PFSK-1 (cell line): Measurements from ENCODE around the gene ETV5.

Experiments
- POLR2AphosphoS5 ChIP-seq: IDR thresholded peaks from 2 replicates; pipeline ENCODE4 v1.6.1; 2012; ENCODE audit warnings: low read depth, mild to moderate bottlenecking, control low read depth, low read length, moderate library complexity
- REST ChIP-seq, 2 experiments: IDR thresholded peaks; 2 replicates each; pipeline versions ENCODE4 v1.6.1 to v1.8.0; 2011 to 2012; ENCODE audit warnings: low read depth in 2 of 2, low read length in 2 of 2, control low read depth in 1 of 2, inconsistent platforms in 1 of 2, mild to moderate bottlenecking in 1 of 2, moderate library complexity in 1 of 2; ENCODE audit not compliant: insufficient read depth in 1 of 2
- SIN3A ChIP-seq: IDR thresholded peaks from 2 replicates; pipeline ENCODE4 v1.6.1; 2012; ENCODE audit warnings: mild to moderate bottlenecking, low read length, moderate library complexity, borderline replicate concordance; ENCODE audit not compliant: insufficient read depth

GRCh38 chr3:186152889-186153292 is 44.0 kb upstream of the ETV5 start:
- TF ChIP-seq POLR2AphosphoS5 = no peak
- no peak for TF ChIP-seq REST (IDR thresholded peaks at IDR 0.05; ENCODE audit: insufficient read depth in 1 of 2, low read depth in 2 of 2, low read length in 2 of 2)
- no peak for TF ChIP-seq SIN3A
